ENCODE measurements around the gene CAND2.

DNA sequence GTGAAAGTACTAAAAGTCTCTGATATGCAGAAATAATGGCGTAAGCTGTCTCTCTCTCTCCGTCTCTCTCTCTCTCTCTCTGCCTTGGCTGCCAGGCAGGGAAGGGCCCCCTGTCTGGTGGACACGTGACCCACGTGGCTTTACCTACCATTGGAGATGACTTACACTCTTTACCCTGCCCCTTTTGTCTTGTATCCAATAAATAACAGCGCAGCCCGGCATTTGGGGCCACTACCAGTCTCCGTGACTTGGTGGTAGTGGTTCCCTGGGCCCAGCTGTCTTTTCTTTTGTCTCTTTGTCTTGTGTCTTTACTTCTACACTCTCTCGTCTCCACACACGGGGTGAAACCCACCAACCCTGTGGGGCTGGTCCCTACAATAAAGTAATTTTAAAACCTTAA is 25.2 kb upstream of the CAND2 start:
- TF ChIP-seq POLR2AphosphoS5 (IDR thresholded peaks at IDR 0.05) (no peak), CTCF (IDR thresholded peaks at IDR 0.05; ENCODE audit: poor library complexity, severe bottlenecking) (no peak), MXI1 (conservative IDR thresholded peaks at IDR 0.05; ENCODE audit: poor library complexity, severe bottlenecking) (no peak), EZH2 (IDR thresholded peaks at IDR 0.05; ENCODE audit: borderline replicate concordance, insufficient read depth, low read length, poor library complexity, severe bottlenecking) (no peak), REST (IDR thresholded peaks at IDR 0.05; ENCODE audit: borderline replicate concordance) (no peak)

All from neural cell (in vitro differentiated cells).